NT2/D1 (cell line): ENCODE data around the gene MAP2K2.

Source experiments
- SUZ12 ChIP-seq: IDR thresholded peaks from 2 replicates; pipeline ENCODE4 v1.6.1; 2011; ENCODE audit not compliant: insufficient read length, insufficient read depth; ENCODE audit errors: extremely low read depth
- YY1 ChIP-seq: IDR thresholded peaks from 2 replicates; pipeline ENCODE4 v1.6.1; 2011; ENCODE audit not compliant: insufficient read length, insufficient read depth
- ZNF274 ChIP-seq: IDR thresholded peaks from 2 replicates; pipeline ENCODE4 v1.6.1; 2011; ENCODE audit warnings: mild to moderate bottlenecking, low read depth, low read length

DNA sequence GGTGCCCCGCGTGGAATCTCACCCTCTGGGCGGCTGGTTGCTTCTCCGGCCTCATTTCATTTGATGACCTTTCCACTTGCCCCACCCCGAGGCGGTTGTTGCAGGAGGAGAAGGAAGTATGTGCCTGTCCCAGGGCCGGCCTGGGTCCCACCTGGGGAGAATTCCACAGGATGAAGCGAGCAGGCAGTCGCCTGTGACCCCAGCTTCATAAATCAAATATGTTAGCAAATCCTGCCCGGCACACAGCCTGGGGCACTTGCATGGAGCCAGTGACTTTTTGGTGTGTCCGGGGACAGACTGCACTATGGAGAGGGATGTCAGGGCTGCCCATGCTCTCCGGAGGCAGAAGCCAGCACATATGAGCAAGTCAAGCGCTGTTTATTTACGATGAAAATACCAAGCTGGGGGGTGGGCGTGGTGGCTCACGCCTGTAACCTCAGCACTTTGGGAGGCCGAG is 37.5 kb downstream of the MAP2K2 start:
- TF ChIP-seq YY1 (no peak), ZNF274 (no peak), SUZ12 (no peak)
